Measurements from ENCODE around the gene CIC. TPM values are rescaled to one million over a fixed set of nuclear protein-coding genes. Genes with fewer than 3 reads are reported as not detected.

CIC gene
- total RNA-seq, 1 experiment from 2014 or later: 60.7 TPM

GRCh38 chr19:42281827-42282762, 13.0 kb downstream of the CIC start:
- TF ChIP-seq EZH2 (IDR thresholded peaks at IDR 0.05; ENCODE audit: low read depth): no peak
- no peak for TF ChIP-seq CTCF (conservative IDR thresholded peaks at IDR 0.05)
- ChIA-PET POLR2A (ENCODE audit: unreplicated experiment) (interaction anchor here (0.6 to 1.7 kb wide), 5 partner anchors 35 to 247 kb away, joined by 4 to 16 read pairs (median 9); no protein-coding TSS in a partner anchor), CTCF (interaction anchor here (0.6 to 0.7 kb wide), 4 partner anchors 8 to 75 kb away, joined by 3 to 10 read pairs (median 5); no protein-coding TSS in a partner anchor)
- Histone ChIP-seq H3F3A (ENCODE audit: insufficient read depth, low read depth) (peaks cover 41% of the 10 kb centered on the region; the same call in 1 of the 2 replicates), H3K9me2 (ENCODE audit: insufficient read depth) (no peaks in the 10 kb centered on the region), H2AFZ (no peak overlapping the region), H3K27ac (no peak overlapping the region), H3K36me3 (ENCODE audit: low read depth) (no peaks in the 10 kb centered on the region), H3K79me2 (ENCODE audit: low read depth) (peaks cover 14% of the 10 kb centered on the region; the same call in 1 of the 2 replicates), H3K27me3 (ENCODE audit: insufficient read depth, low read depth) (no peaks in the 10 kb centered on the region), H3K4me1 (replicated peaks; ENCODE audit: insufficient read depth) (peaks cover 42% of the 10 kb centered on the region), H4K20me1 (ENCODE audit: insufficient read depth) (peaks cover 15% of the 10 kb centered on the region; the same call in 1 of the 2 replicates), H3K4me2 (peak overlapping the region; percentile 46), H3K4me3 (no peak overlapping the region), H3K9me3 (ENCODE audit: insufficient read depth, low read depth) (no peaks in the 10 kb centered on the region)
- DNase-seq: peak in 1 of 2 experiments; percentile 37
- no TSS peak for BruUV-seq (replicated peaks)
- intact Hi-C loops (cut with micrococcal nuclease; ENCODE audit: unreplicated experiment): loop anchor here (5.0 kb wide), 1 partner anchor 65 kb away; the partner anchor contains the start of gene DEDD2

- TF ChIP-seq CTCF (conservative IDR thresholded peaks at IDR 0.05) (no peak), EZH2 (IDR thresholded peaks at IDR 0.05; ENCODE audit: low read depth) (no peak)
- BruUV-seq (replicated peaks): no TSS peak
- POLR2A ChIA-PET (ENCODE audit: unreplicated experiment): interaction anchor here (1.7 kb wide), 1 partner anchor 39 kb away, joined by 16 read pairs; no protein-coding TSS in a partner anchor
- Histone ChIP-seq H3K4me1 (replicated peaks; ENCODE audit: insufficient read depth) (peaks cover 42% of the 10 kb centered on the region), H3F3A (ENCODE audit: insufficient read depth, low read depth) (peaks cover 35% of the 10 kb centered on the region; the same call in 1 of the 2 replicates), H2AFZ (no peak overlapping the region), H4K20me1 (ENCODE audit: insufficient read depth) (peaks cover 15% of the 10 kb centered on the region; the same call in 1 of the 2 replicates), H3K9me2 (ENCODE audit: insufficient read depth) (no peaks in the 10 kb centered on the region), H3K4me3 (no peak overlapping the region), H3K27ac (no peak overlapping the region), H3K79me2 (ENCODE audit: low read depth) (peaks cover 14% of the 10 kb centered on the region; the same call in 1 of the 2 replicates), H3K4me2 (peak overlapping the region; percentile 85), H3K27me3 (ENCODE audit: insufficient read depth, low read depth) (no peaks in the 10 kb centered on the region), H3K9me3 (ENCODE audit: insufficient read depth, low read depth) (no peaks in the 10 kb centered on the region), H3K36me3 (ENCODE audit: low read depth) (no peaks in the 10 kb centered on the region)
- CTCF ChIA-PET: interaction anchor here (0.6 kb wide), 1 partner anchor 75 kb away, joined by 3 read pairs; no protein-coding TSS in a partner anchor
- DNase-seq: no peak
- intact Hi-C loops (cut with micrococcal nuclease; ENCODE audit: unreplicated experiment): loop anchor here (1.0 to 5.0 kb wide), 3 partner anchors 40 to 66 kb away; partner anchors contain the start of genes DEDD2 and MEGF8
These were observed 13.8 kb downstream of the CIC start for GRCh38 chr19:42282819-42283187.
